Measurements from ENCODE around the gene SRD5A1.

Gene SRD5A1

GRCh38 chr5:6700685-6701355 is 67.6 kb downstream of the SRD5A1 start:
- TF ChIP-seq CTCF (IDR thresholded peaks at IDR 0.05; ENCODE audit: control insufficient read depth, extremely low read depth, insufficient read depth): no peak
- no peak for DNase-seq (ENCODE audit: low read depth)

GRCh38 chr5:6701491-6701890 is 68.3 kb downstream of the SRD5A1 start:
- no peak for TF ChIP-seq CTCF (IDR thresholded peaks at IDR 0.05; ENCODE audit: control insufficient read depth, extremely low read depth, insufficient read depth)
- H3K4me3 ChIP-seq (ENCODE audit: low read depth, low read length): no peak overlapping the region
- DNase-seq (ENCODE audit: low read depth): no peak

More at GRCh38 chr5:6700685-6701355, 67.6 kb downstream of the SRD5A1 start:
- no peak overlapping the region for H3K4me3 ChIP-seq (ENCODE audit: low read depth, low read length)

- no peak overlapping the region for H3K4me3 ChIP-seq (ENCODE audit: low read depth, low read length)
- DNase-seq (ENCODE audit: low read depth): no peak
- TF ChIP-seq CTCF (IDR thresholded peaks at IDR 0.05; ENCODE audit: control insufficient read depth, extremely low read depth, insufficient read depth): no peak
Observed at GRCh38 chr5:6702633-6703032, 69.4 kb downstream of the SRD5A1 start.

- no peak for DNase-seq (ENCODE audit: low read depth)
- no peak overlapping the region for H3K4me3 ChIP-seq (ENCODE audit: low read depth, low read length)
- no peak for TF ChIP-seq CTCF (IDR thresholded peaks at IDR 0.05; ENCODE audit: control insufficient read depth, extremely low read depth, insufficient read depth)
Observed at GRCh38 chr5:6703806-6704205, 70.6 kb downstream of the SRD5A1 start.

GRCh38 chr5:6704361-6704851 is 71.2 kb downstream of the SRD5A1 start:
- no peak for TF ChIP-seq CTCF (IDR thresholded peaks at IDR 0.05; ENCODE audit: control insufficient read depth, extremely low read depth, insufficient read depth)
- no peak for DNase-seq (ENCODE audit: low read depth)
- no peak overlapping the region for H3K4me3 ChIP-seq (ENCODE audit: low read depth, low read length)

- TF ChIP-seq CTCF (IDR thresholded peaks at IDR 0.05; ENCODE audit: control insufficient read depth, extremely low read depth, insufficient read depth): no peak
- no peak for DNase-seq (ENCODE audit: low read depth)
- no peak overlapping the region for H3K4me3 ChIP-seq (ENCODE audit: low read depth, low read length)
Observed at GRCh38 chr5:6705088-6705487, 71.8 kb downstream of the SRD5A1 start.

GRCh38 chr5:6705959-6706358 is 72.7 kb downstream of the SRD5A1 start:
- no peak for TF ChIP-seq CTCF (IDR thresholded peaks at IDR 0.05; ENCODE audit: control insufficient read depth, extremely low read depth, insufficient read depth)
- no peak overlapping the region for H3K4me3 ChIP-seq (ENCODE audit: low read depth, low read length)
- no peak for DNase-seq (ENCODE audit: low read depth)
